Measurements from ENCODE around the gene SLC34A1.
"Not testable (repeated sequence)": the region's sequence is repeated elsewhere in the genome, so short reads cannot be mapped to it uniquely, and the experiment has no call there.

The SLC34A1 gene

DNA sequence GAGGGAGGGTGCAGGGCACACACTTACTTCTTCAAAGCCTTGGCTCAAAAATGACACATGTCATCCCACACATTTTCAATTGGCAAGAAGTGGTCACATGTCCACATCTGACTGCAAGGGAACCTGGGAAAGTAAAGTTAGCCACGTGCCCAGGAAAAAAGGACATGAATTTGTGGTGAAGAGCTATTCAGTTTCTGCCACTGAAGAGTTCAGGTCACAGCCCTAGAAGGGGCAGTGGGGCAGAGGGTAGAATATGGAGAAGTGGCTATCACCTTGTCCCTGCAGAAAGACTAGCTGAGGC is 28.4 kb upstream of the SLC34A1 start:
- Histone ChIP-seq H3K4me3 (ENCODE audit: low read depth, low read length) (no peak overlapping the region), H3K36me3 (ENCODE audit: control insufficient read depth, insufficient read depth, low read length) (no peaks in the 10 kb centered on the region), H3K4me1 (ENCODE audit: control insufficient read depth, insufficient read depth, low read length) (peaks cover 5% of the 10 kb centered on the region), H3K9me3 (ENCODE audit: control insufficient read depth, insufficient read depth, low read depth, low read length) (peaks cover 3% of the 10 kb centered on the region; the same call in 1 of the 2 replicates), H3K27ac (ENCODE audit: low read depth, low read length) (no peak overlapping the region), H3K9ac (ENCODE audit: low read length) (no peak overlapping the region), H3K27me3 (ENCODE audit: control insufficient read depth, insufficient read depth, low read length) (peaks cover 9% of the 10 kb centered on the region; the same call in 1 of the 2 replicates)

DNA sequence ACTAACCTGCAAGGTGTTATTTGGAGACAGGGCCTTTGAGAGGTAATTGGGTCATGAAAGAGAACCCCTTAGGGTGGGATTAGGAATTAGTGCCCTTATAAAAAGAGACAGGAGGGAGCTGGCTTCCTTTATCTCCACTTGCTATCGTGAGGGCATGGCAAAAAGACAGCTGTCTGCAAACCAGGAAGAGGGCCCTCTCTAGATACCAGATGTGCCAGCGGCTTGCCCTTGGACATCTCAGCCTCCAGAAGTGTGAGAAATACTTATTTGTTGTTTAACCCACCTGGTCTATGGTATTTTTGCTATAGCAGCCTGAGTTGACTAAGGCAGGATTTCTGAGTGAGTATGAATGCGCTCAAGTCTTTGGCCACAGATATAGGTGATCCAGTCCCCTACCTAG is 27.5 kb upstream of the SLC34A1 start:
- Histone ChIP-seq H3K4me3 (ENCODE audit: low read depth, low read length) (no peak overlapping the region), H3K9me3 (ENCODE audit: control insufficient read depth, insufficient read depth, low read depth, low read length) (peaks cover 3% of the 10 kb centered on the region; the same call in 1 of the 2 replicates), H3K4me1 (ENCODE audit: control insufficient read depth, insufficient read depth, low read length) (peaks cover 3% of the 10 kb centered on the region; the same call in 1 of the 2 replicates), H3K27ac (ENCODE audit: low read depth, low read length) (no peak overlapping the region), H3K9ac (ENCODE audit: low read length) (no peak overlapping the region), H3K27me3 (ENCODE audit: control insufficient read depth, insufficient read depth, low read length) (peaks cover 9% of the 10 kb centered on the region; the same call in 1 of the 2 replicates), H3K36me3 (ENCODE audit: control insufficient read depth, insufficient read depth, low read length) (no peaks in the 10 kb centered on the region)

- peaks cover 3% of the 10 kb centered on the region; the same call in 1 of the 2 replicates for H3K9me3 ChIP-seq (ENCODE audit: control insufficient read depth, insufficient read depth, low read depth, low read length)
- no peak overlapping the region for H3K27ac ChIP-seq (ENCODE audit: low read depth, low read length)
- peaks cover 5% of the 10 kb centered on the region for H3K4me1 ChIP-seq (ENCODE audit: control insufficient read depth, insufficient read depth, low read length)
- no peak overlapping the region for H3K4me3 ChIP-seq (ENCODE audit: low read depth, low read length)
- peaks cover 12% of the 10 kb centered on the region; the same call in 1 of the 2 replicates for H3K27me3 ChIP-seq (ENCODE audit: control insufficient read depth, insufficient read depth, low read length)
- H3K36me3 ChIP-seq (ENCODE audit: control insufficient read depth, insufficient read depth, low read length) = no peaks in the 10 kb centered on the region
- H3K9ac ChIP-seq (ENCODE audit: low read length) = no peak overlapping the region
Observed at GRCh38 chr5:177357146-177357458, 27.1 kb upstream of the SLC34A1 start.

GRCh38 chr5:177357459-177358351 is 26.5 kb upstream of the SLC34A1 start, which contains the start of gene RGS14:
TSS of gene RGS14 (plus strand) at chr5:177357924. CDS start at chr5:177358025, 101 bp downstream.
- no peak within 1 kb of the TSS for H3K9ac ChIP-seq (ENCODE audit: low read length)
- H3K36me3 ChIP-seq (ENCODE audit: control insufficient read depth, insufficient read depth, low read length) = no peaks in the 10 kb centered on the region
- H3K4me3 ChIP-seq (ENCODE audit: low read depth, low read length) = no peak within 1 kb of the TSS
- H3K27me3 ChIP-seq (ENCODE audit: control insufficient read depth, insufficient read depth, low read length) = peaks cover 16% of the 10 kb centered on the region; the same call in 1 of the 2 replicates
- peaks cover 3% of the 10 kb centered on the region; the same call in 1 of the 2 replicates for H3K9me3 ChIP-seq (ENCODE audit: control insufficient read depth, insufficient read depth, low read depth, low read length)
- no peak within 1 kb of the TSS for H3K27ac ChIP-seq (ENCODE audit: low read depth, low read length)
- H3K4me1 ChIP-seq (ENCODE audit: control insufficient read depth, insufficient read depth, low read length) = peaks cover 8% of the 10 kb centered on the region

- Histone ChIP-seq H3K36me3 (ENCODE audit: control insufficient read depth, insufficient read depth, low read length) (no peaks in the 10 kb centered on the region), H3K27ac (ENCODE audit: low read depth, low read length) (no peak overlapping the region), H3K9ac (ENCODE audit: low read length) (no peak overlapping the region), H3K4me1 (ENCODE audit: control insufficient read depth, insufficient read depth, low read length) (peaks cover 11% of the 10 kb centered on the region), H3K27me3 (ENCODE audit: control insufficient read depth, insufficient read depth, low read length) (peaks cover 16% of the 10 kb centered on the region; the same call in 1 of the 2 replicates), H3K4me3 (ENCODE audit: low read depth, low read length) (no peak overlapping the region), H3K9me3 (ENCODE audit: control insufficient read depth, insufficient read depth, low read depth, low read length) (peaks cover 3% of the 10 kb centered on the region; the same call in 1 of the 2 replicates)
Observed at GRCh38 chr5:177358370-177358819, 25.8 kb upstream of the SLC34A1 start.

GRCh38 chr5:177359451-177359851 is 24.8 kb upstream of the SLC34A1 start:
- no peak overlapping the region for H3K4me3 ChIP-seq (ENCODE audit: low read depth, low read length)
- H3K9me3 ChIP-seq (ENCODE audit: control insufficient read depth, insufficient read depth, low read depth, low read length) = peaks cover 3% of the 10 kb centered on the region; the same call in 1 of the 2 replicates
- H3K36me3 ChIP-seq (ENCODE audit: control insufficient read depth, insufficient read depth, low read length) = no peaks in the 10 kb centered on the region
- H3K9ac ChIP-seq (ENCODE audit: low read length) = no peak overlapping the region
- H3K27ac ChIP-seq (ENCODE audit: low read depth, low read length) = no peak overlapping the region
- peaks cover 18% of the 10 kb centered on the region for H3K4me1 ChIP-seq (ENCODE audit: control insufficient read depth, insufficient read depth, low read length)
- H3K27me3 ChIP-seq (ENCODE audit: control insufficient read depth, insufficient read depth, low read length) = peaks cover 16% of the 10 kb centered on the region; the same call in 1 of the 2 replicates

- Histone ChIP-seq H3K27ac (ENCODE audit: low read depth, low read length) (no peak overlapping the region), H3K9me3 (ENCODE audit: control insufficient read depth, insufficient read depth, low read depth, low read length) (peaks cover 3% of the 10 kb centered on the region; the same call in 1 of the 2 replicates), H3K27me3 (ENCODE audit: control insufficient read depth, insufficient read depth, low read length) (peaks cover 12% of the 10 kb centered on the region; the same call in 1 of the 2 replicates), H3K4me3 (ENCODE audit: low read depth, low read length) (no peak overlapping the region), H3K4me1 (ENCODE audit: control insufficient read depth, insufficient read depth, low read length) (peaks cover 19% of the 10 kb centered on the region), H3K9ac (ENCODE audit: low read length) (no peak overlapping the region), H3K36me3 (ENCODE audit: control insufficient read depth, insufficient read depth, low read length) (no peaks in the 10 kb centered on the region)
Observed at GRCh38 chr5:177359860-177360259, 24.4 kb upstream of the SLC34A1 start.

DNA sequence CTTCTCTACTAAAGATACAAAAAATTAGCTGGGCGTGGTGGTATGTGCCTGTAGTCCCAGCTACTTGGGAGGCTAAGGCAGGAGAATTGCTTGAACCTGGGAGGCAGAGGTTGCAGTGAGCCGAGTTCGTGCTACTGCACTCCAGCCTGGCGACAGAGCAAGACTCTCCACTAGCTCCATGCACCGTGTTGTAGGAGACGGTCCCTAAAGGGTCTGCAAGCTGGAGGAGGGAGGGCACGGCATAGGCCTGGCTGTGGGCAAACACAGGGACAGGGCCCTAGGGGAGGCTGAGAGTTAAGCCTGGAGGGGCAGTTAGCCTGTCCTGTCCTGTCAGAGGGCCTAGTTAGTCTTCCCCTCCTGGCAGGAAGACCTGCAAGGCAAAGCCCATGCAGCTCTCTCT is 23.5 kb upstream of the SLC34A1 start:
- H3K27me3 ChIP-seq (ENCODE audit: control insufficient read depth, insufficient read depth, low read length); H3K27ac ChIP-seq (ENCODE audit: low read depth, low read length); H3K9ac ChIP-seq (ENCODE audit: low read length); H3K36me3 ChIP-seq (ENCODE audit: control insufficient read depth, insufficient read depth, low read length); H3K9me3 ChIP-seq (ENCODE audit: control insufficient read depth, insufficient read depth, low read depth, low read length); H3K4me3 ChIP-seq (ENCODE audit: low read depth, low read length): not testable (repeated sequence)
- H3K4me1 ChIP-seq (ENCODE audit: control insufficient read depth, insufficient read depth, low read length) = peaks cover 23% of the 10 kb centered on the region

DNA sequence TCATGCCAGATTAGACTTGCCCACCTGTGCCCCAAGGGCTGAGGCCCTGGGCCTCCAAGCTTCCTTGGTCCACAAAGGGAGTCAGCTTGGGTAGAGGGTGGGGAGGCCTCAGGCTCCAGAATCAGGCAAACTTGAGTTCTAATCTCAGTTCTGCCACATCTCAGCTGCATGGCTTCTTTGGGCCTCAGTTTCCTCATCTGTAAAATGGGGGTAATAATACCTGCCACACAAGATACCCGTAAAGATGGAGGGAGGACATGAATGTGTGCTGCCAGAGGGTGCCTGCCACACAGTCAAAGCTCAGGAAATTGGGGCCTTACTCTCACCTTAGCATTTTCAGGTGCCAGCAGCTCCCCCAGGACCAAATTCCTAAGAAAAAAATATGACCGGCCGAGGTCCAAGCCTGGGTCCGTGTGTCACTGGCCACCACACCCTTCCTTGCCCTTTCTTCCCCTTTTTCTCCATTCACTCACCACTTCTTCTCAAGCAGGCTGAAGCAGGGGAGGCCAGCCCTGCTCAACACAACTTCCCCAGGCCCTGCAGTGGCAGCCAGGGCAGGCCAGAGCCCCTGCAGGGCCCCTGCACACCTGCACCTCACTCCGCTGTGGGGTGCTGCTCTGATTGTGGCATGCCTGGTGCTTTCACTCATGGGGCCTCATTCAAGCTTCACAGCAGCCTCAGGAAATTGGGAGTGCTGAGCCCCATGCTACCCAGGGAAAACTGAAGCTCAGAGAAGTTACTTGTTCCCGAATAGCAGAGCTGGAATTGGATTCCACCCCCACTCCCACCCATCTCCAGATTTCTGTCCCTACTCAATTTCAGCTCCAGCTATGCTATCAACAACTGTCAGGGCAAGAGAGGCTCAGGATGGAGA is 22.6 kb upstream of the SLC34A1 start:
- H3K9ac ChIP-seq (ENCODE audit: low read length) = no peak overlapping the region
- no peak overlapping the region for H3K4me3 ChIP-seq (ENCODE audit: low read depth, low read length)
- peaks cover 7% of the 10 kb centered on the region; the same call in 1 of the 2 replicates for H3K27me3 ChIP-seq (ENCODE audit: control insufficient read depth, insufficient read depth, low read length)
- H3K4me1 ChIP-seq (ENCODE audit: control insufficient read depth, insufficient read depth, low read length) = peaks cover 30% of the 10 kb centered on the region
- H3K36me3 ChIP-seq (ENCODE audit: control insufficient read depth, insufficient read depth, low read length) = no peaks in the 10 kb centered on the region
- no peak overlapping the region for H3K27ac ChIP-seq (ENCODE audit: low read depth, low read length)
- H3K9me3 ChIP-seq (ENCODE audit: control insufficient read depth, insufficient read depth, low read depth, low read length) = no peaks in the 10 kb centered on the region

DNA sequence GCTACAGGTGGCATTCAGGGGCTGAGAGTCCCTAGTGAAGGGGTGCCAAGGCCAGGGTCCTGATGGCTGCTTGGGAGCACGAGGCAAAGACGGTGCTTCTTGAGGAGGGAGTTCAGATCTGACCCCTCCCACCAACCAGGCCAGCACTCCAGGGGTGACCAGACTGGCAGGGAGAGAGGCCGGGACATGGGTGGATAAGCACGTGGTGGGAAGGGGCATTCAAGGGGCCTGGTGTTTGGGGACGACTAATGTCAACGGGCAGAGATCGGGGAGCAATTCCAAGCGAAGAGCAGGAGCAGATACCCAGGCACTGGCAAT is 22.0 kb upstream of the SLC34A1 start:
- H3K36me3 ChIP-seq (ENCODE audit: control insufficient read depth, insufficient read depth, low read length) = no peaks in the 10 kb centered on the region
- H3K27ac ChIP-seq (ENCODE audit: low read depth, low read length) = no peak overlapping the region
- peak overlapping the region; percentile 12 for H3K9ac ChIP-seq (ENCODE audit: low read length)
- H3K4me3 ChIP-seq (ENCODE audit: low read depth, low read length) = peak overlapping the region; percentile 61
- peaks cover 7% of the 10 kb centered on the region; the same call in 1 of the 2 replicates for H3K27me3 ChIP-seq (ENCODE audit: control insufficient read depth, insufficient read depth, low read length)
- peaks cover 30% of the 10 kb centered on the region for H3K4me1 ChIP-seq (ENCODE audit: control insufficient read depth, insufficient read depth, low read length)
- no peaks in the 10 kb centered on the region for H3K9me3 ChIP-seq (ENCODE audit: control insufficient read depth, insufficient read depth, low read depth, low read length)

Measured in HUES6 (cell line).